PC-3 (cell line): ENCODE results near the gene CACUL1.

ENCODE experiments used
- EZH2 ChIP-seq: fragments of 300-600 bp; sonication (generic); IDR thresholded peaks from one replicate; pipeline ENCODE4 v1.6.1; 2017; ENCODE audit warnings: antibody characterized with exemption, mild to moderate bottlenecking, low read length; ENCODE audit not compliant: unreplicated experiment
- TF ChIP-seq, protein P1 (sequence below): fragments of 300-600 bp; sonication (generic); conservative IDR thresholded peaks from 2 replicates; pipeline ENCODE4 v1.5.1; 2017; ENCODE audit warnings: antibody characterized with exemption, low read depth, mild to moderate bottlenecking, low read length

DNA sequence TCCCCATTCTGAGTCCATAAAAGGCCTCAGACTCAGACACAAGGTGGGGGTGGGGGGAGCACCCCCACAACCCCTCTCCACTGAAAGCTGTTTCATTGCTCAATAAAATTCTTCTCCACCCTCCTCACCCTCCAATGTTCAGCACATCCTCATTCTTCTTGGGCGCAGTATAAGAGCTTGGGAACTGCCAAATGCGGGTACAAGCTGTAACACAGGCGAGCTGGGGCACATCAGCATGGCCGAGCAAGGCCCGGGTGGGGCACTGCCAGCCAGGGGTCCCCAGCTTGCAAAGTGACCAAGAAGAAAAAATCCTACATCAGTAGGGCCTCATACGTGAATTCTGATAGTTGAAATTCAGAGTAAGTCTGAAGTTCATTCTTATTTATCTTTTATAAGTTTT lies 50.1 kb downstream of the CACUL1 start:
- TF ChIP-seq, protein P1, sequence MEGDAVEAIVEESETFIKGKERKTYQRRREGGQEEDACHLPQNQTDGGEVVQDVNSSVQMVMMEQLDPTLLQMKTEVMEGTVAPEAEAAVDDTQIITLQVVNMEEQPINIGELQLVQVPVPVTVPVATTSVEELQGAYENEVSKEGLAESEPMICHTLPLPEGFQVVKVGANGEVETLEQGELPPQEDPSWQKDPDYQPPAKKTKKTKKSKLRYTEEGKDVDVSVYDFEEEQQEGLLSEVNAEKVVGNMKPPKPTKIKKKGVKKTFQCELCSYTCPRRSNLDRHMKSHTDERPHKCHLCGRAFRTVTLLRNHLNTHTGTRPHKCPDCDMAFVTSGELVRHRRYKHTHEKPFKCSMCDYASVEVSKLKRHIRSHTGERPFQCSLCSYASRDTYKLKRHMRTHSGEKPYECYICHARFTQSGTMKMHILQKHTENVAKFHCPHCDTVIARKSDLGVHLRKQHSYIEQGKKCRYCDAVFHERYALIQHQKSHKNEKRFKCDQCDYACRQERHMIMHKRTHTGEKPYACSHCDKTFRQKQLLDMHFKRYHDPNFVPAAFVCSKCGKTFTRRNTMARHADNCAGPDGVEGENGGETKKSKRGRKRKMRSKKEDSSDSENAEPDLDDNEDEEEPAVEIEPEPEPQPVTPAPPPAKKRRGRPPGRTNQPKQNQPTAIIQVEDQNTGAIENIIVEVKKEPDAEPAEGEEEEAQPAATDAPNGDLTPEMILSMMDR, result no peak
- no peak for TF ChIP-seq EZH2
